22Rv1 (cell line): Measurements from ENCODE around the gene SLC35F4.

ENCODE experiments used
- CTCF ChIP-seq: fragments of 450-650 bp; IDR thresholded peaks from 2 replicates; pipeline ENCODE4 v1.5.1; 2017; ENCODE audit warnings: mild to moderate bottlenecking
- ZFX ChIP-seq: fragments of 450-650 bp; IDR thresholded peaks from 2 replicates; pipeline ENCODE4 v1.6.1; 2017; ENCODE audit warnings: antibody characterized with exemption, borderline replicate concordance

GRCh38 chr14:57652769-57653168 is 213.1 kb downstream of the SLC35F4 start:
- TF ChIP-seq CTCF (no peak), ZFX (no peak)
